Activated CD8-positive, alpha-beta T cell treated with anti-CD3 and anti-CD28 coated beads, Interleukin-2, amount 10 ng/mL, durations not matched to agents 7 days and 5 days (primary cell): ENCODE measurements around the gene SPSB1. TPM values are rescaled to one million over a fixed set of nuclear protein-coding genes. Genes with fewer than 3 reads are reported as not detected.

ENCODE experiments used
- ATAC-seq: fragments of 150-1000 bp; cut with Tn5 transposase; one replicate; pipeline ENCODE4 v1.10.0; 2021; ENCODE audit warnings: moderate library complexity
- CTCF ChIA-PET: fragments of 350-600 bp; sonication (Branson Sonifier 250); formaldehyde crosslinking; loops from one replicate; lab custom pipeline; 2021; ENCODE audit warnings: antibody characterized with exemption; lab: Charles Lee
- POLR2A ChIA-PET: fragments of 350-600 bp; sonication (Branson Sonifier 250); formaldehyde crosslinking; loops from one replicate; lab custom pipeline; 2021; ENCODE audit warnings: antibody characterized with exemption; lab: Charles Lee
- DNase-seq: peaks from one replicate; pipeline ENCODE4 v3.0.0-alpha.2; 2020
- H3K27ac Mint-ChIP-seq: one replicate; pipeline ENCODE4 v1.8.0; 2021; ENCODE audit warnings: mild to moderate bottlenecking, mixed read lengths
- H3K27me3 Mint-ChIP-seq: one replicate; pipeline ENCODE4 v1.8.0; 2021; ENCODE audit warnings: low read depth, mixed read lengths
- H3K36me3 Mint-ChIP-seq: one replicate; pipeline ENCODE4 v1.8.0; 2021; ENCODE audit warnings: low read depth, mixed read lengths
- H3K4me1 Mint-ChIP-seq: one replicate; pipeline ENCODE4 v1.8.0; 2021; ENCODE audit warnings: low read depth, mixed read lengths
- H3K4me3 Mint-ChIP-seq: one replicate; pipeline ENCODE4 v1.8.0; 2021; ENCODE audit warnings: mild to moderate bottlenecking, mixed read lengths
- H3K9me3 Mint-ChIP-seq: one replicate; pipeline ENCODE4 v1.8.0; 2022; ENCODE audit warnings: mixed read lengths; ENCODE audit not compliant: insufficient read depth
- total RNA-seq, 2 experiments: library from RNA; stranded (reverse); gene quantifications; one replicate each; pipeline ENCODE4 v1.2.3, GENCODE V29; 2021

The SPSB1 gene
- total RNA-seq, 2 experiments from 2014 or later: 1.1 TPM

- H3K27ac Mint-ChIP-seq: peak overlapping the region; percentile 61
- no peak overlapping the region for H3K4me3 Mint-ChIP-seq
- ATAC-seq: no peak
- CTCF ChIA-PET: interaction anchor here (2.0 to 4.1 kb wide), 4 partner anchors 19 to 226 kb away, joined by 15 to 68 read pairs (median 28); no protein-coding TSS in a partner anchor
- H3K4me1 Mint-ChIP-seq: peaks cover 23% of the 10 kb centered on the region
- no peak for DNase-seq
- POLR2A ChIA-PET: no interaction called here
- H3K36me3 Mint-ChIP-seq: no peaks in the 10 kb centered on the region
- no peaks in the 10 kb centered on the region for H3K9me3 Mint-ChIP-seq
- no peaks in the 10 kb centered on the region for H3K27me3 Mint-ChIP-seq
Measured at GRCh38 chr1:9270290-9270883, 22.3 kb upstream of the SPSB1 start.

- H3K27ac Mint-ChIP-seq: no peak overlapping the region
- no peak for DNase-seq
- ATAC-seq: no peak
- no peak overlapping the region for H3K4me3 Mint-ChIP-seq
- H3K4me1 Mint-ChIP-seq: peaks cover 26% of the 10 kb centered on the region
- H3K36me3 Mint-ChIP-seq: no peaks in the 10 kb centered on the region
- H3K27me3 Mint-ChIP-seq: no peaks in the 10 kb centered on the region
- ChIA-PET CTCF (no interaction called here), POLR2A (no interaction called here)
- no peaks in the 10 kb centered on the region for H3K9me3 Mint-ChIP-seq
Measured at GRCh38 chr1:9271283-9271682, 21.4 kb upstream of the SPSB1 start.

GRCh38 chr1:9271861-9272595 lies 20.7 kb upstream of the SPSB1 start:
- no peaks in the 10 kb centered on the region for H3K27me3 Mint-ChIP-seq
- no peak for ATAC-seq
- ChIA-PET CTCF (no interaction called here), POLR2A (no interaction called here)
- DNase-seq: no peak
- no peaks in the 10 kb centered on the region for H3K9me3 Mint-ChIP-seq
- H3K36me3 Mint-ChIP-seq: no peaks in the 10 kb centered on the region
- H3K4me1 Mint-ChIP-seq: peaks cover 19% of the 10 kb centered on the region
- H3K4me3 Mint-ChIP-seq: no peak overlapping the region
- H3K27ac Mint-ChIP-seq: no peak overlapping the region

DNA sequence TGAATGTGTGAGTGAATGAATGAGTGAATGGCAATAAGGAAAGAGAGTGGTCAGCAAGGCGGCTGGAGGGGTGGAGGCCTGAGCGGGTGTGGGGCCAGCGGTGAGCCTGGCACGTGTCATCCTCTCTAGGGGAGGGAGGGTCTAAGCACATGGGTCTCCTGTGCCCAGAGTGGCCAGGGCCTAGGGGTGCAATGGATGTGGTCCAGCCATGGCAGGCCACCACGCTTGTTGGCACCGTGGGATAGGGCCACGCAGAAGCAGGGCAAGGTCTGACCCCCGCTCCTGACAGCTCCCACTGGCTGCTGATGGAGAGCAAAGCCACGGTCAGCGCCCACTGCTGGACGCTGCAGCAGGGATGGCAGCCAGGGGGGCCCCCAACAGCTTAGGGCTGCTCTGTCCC lies 19.5 kb upstream of the SPSB1 start:
- DNase-seq (no peak), ATAC-seq (no peak)
- Mint-ChIP-seq H3K36me3 (no peaks in the 10 kb centered on the region), H3K27me3 (no peaks in the 10 kb centered on the region), H3K4me1 (peaks cover 14% of the 10 kb centered on the region), H3K9me3 (no peaks in the 10 kb centered on the region), H3K27ac (no peak overlapping the region), H3K4me3 (no peak overlapping the region)
- ChIA-PET POLR2A (no interaction called here), CTCF (no interaction called here)

GRCh38 chr1:9275161-9275560 lies 17.5 kb upstream of the SPSB1 start:
- DNase-seq (no peak), ATAC-seq (no peak)
- POLR2A ChIA-PET: interaction anchor here (1.2 kb wide), 1 partner anchor 17 kb away, joined by 3 read pairs; no protein-coding TSS in a partner anchor
- H3K4me3 Mint-ChIP-seq: no peak overlapping the region
- no peaks in the 10 kb centered on the region for H3K36me3 Mint-ChIP-seq
- CTCF ChIA-PET: interaction anchor here (0.7 to 2.9 kb wide), 5 partner anchors 32 to 221 kb away, joined by 3 to 11 read pairs (median 4); no protein-coding TSS in a partner anchor
- H3K4me1 Mint-ChIP-seq: peaks cover 30% of the 10 kb centered on the region
- H3K9me3 Mint-ChIP-seq: no peaks in the 10 kb centered on the region
- H3K27me3 Mint-ChIP-seq: no peaks in the 10 kb centered on the region
- H3K27ac Mint-ChIP-seq: no peak overlapping the region

- CTCF ChIA-PET: interaction anchor here (0.7 to 3.2 kb wide), 6 partner anchors 8 to 220 kb away, joined by 3 to 23 read pairs (median 6); no protein-coding TSS in a partner anchor
- no peaks in the 10 kb centered on the region for H3K9me3 Mint-ChIP-seq
- H3K4me3 Mint-ChIP-seq: no peak overlapping the region
Measured at GRCh38 chr1:9275567-9276034, 17.1 kb upstream of the SPSB1 start.

GRCh38 chr1:9278116-9278515 lies 14.6 kb upstream of the SPSB1 start:
- no peak for DNase-seq
- Mint-ChIP-seq H3K9me3 (no peaks in the 10 kb centered on the region), H3K36me3 (no peaks in the 10 kb centered on the region), H3K27ac (no peak overlapping the region), H3K27me3 (peaks cover 9% of the 10 kb centered on the region), H3K4me1 (peaks cover 50% of the 10 kb centered on the region), H3K4me3 (no peak overlapping the region)
- POLR2A ChIA-PET: no interaction called here
- no peak for ATAC-seq
- CTCF ChIA-PET: interaction anchor here (1.2 to 3.2 kb wide), 3 partner anchors 11 to 213 kb away, joined by 4 to 23 read pairs (median 11); no protein-coding TSS in a partner anchor

More at GRCh38 chr1:9275567-9276034, 17.1 kb upstream of the SPSB1 start:
- H3K36me3 Mint-ChIP-seq: no peaks in the 10 kb centered on the region
- no peak overlapping the region for H3K27ac Mint-ChIP-seq
- DNase-seq: peak; percentile 62
- ATAC-seq: peak; percentile 59
- peaks cover 3% of the 10 kb centered on the region for H3K27me3 Mint-ChIP-seq
- POLR2A ChIA-PET: interaction anchor here (0.6 to 1.2 kb wide), 2 partner anchors 16 to 298 kb away, joined by 3 read pairs; no protein-coding TSS in a partner anchor
- peaks cover 33% of the 10 kb centered on the region for H3K4me1 Mint-ChIP-seq

DNA sequence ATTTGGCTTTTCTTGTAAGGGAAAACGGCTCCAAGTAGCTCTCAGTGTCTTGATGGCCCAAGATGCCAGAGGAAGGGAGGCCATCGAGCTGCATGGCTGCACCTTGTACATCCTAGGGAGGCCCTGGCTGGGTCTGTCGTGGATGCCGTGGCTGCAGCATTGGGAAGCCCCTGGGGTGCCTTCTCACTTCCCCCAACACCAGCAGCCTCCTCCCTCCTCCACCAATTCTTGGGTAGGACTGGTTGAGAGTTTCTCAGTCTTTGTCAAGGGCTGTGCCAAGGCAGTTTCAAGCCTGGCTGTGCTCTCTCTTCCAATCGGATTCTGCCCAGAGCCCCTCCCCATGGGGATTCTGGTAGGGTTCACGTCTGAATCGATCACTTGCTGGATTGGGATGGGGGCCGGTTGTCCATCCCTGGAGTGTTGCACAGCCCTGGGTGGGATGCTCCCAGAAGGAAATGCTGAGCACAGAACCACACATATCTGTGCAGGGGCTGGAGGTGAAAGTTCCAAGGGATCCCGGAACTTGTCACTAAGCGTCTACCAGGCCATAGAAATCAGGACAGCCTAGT lies 14.0 kb upstream of the SPSB1 start:
- Mint-ChIP-seq H3K27me3 (peaks cover 9% of the 10 kb centered on the region), H3K27ac (no peak overlapping the region), H3K4me3 (no peak overlapping the region), H3K9me3 (no peaks in the 10 kb centered on the region), H3K36me3 (no peaks in the 10 kb centered on the region), H3K4me1 (peaks cover 55% of the 10 kb centered on the region)
- ChIA-PET POLR2A (no interaction called here), CTCF (interaction anchor here (1.2 to 3.2 kb wide), 4 partner anchors 10 to 212 kb away, joined by 4 to 23 read pairs (median 6); no protein-coding TSS in a partner anchor)
- no peak for ATAC-seq
- no peak for DNase-seq

GRCh38 chr1:9279172-9279840 lies 13.4 kb upstream of the SPSB1 start:
- Mint-ChIP-seq H3K27ac (peak overlapping the region; percentile 25), H3K27me3 (peaks cover 9% of the 10 kb centered on the region), H3K9me3 (peaks cover 5% of the 10 kb centered on the region), H3K4me1 (peaks cover 61% of the 10 kb centered on the region), H3K36me3 (peaks cover 4% of the 10 kb centered on the region), H3K4me3 (no peak overlapping the region)
- POLR2A ChIA-PET: no interaction called here
- CTCF ChIA-PET: interaction anchor here (0.7 to 2.1 kb wide), 5 partner anchors 10 to 211 kb away, joined by 4 to 7 read pairs (median 5); no protein-coding TSS in a partner anchor
- ATAC-seq (no peak), DNase-seq (no peak)

GRCh38 chr1:9280015-9280860 lies 12.5 kb upstream of the SPSB1 start:
- ATAC-seq (peak; percentile 25), DNase-seq (peak; percentile 37)
- CTCF ChIA-PET: interaction anchor here (0.7 to 2.1 kb wide), 6 partner anchors 9 to 210 kb away, joined by 4 to 7 read pairs (median 6); no protein-coding TSS in a partner anchor
- H3K36me3 Mint-ChIP-seq: peaks cover 10% of the 10 kb centered on the region
- POLR2A ChIA-PET: no interaction called here
- peaks cover 66% of the 10 kb centered on the region for H3K4me1 Mint-ChIP-seq
- H3K27me3 Mint-ChIP-seq: peaks cover 9% of the 10 kb centered on the region
- no peak overlapping the region for H3K27ac Mint-ChIP-seq
- peaks cover 11% of the 10 kb centered on the region for H3K9me3 Mint-ChIP-seq
- no peak overlapping the region for H3K4me3 Mint-ChIP-seq
